Mammary epithelial cell (primary cell): ENCODE data around the gene NDUFB2.

ENCODE experiments used
- CTCF ChIP-seq, 2 donors: IDR thresholded peaks in 1 of 2; conservative IDR thresholded peaks in 1 of 2; 2 replicates each; pipeline ENCODE4 v1.5.1; 2011 to 2012; ENCODE audit warnings: inconsistent platforms in 2 of 2, low read length in 2 of 2, mild to moderate bottlenecking in 2 of 2, control low read depth in 1 of 2, low read depth in 1 of 2; ENCODE audit not compliant: insufficient read depth in 1 of 2; ENCODE audit errors: extremely low read depth in 1 of 2
- EZH2 ChIP-seq: IDR thresholded peaks from 2 replicates; pipeline ENCODE4 v1.6.1; 2012; ENCODE audit warnings: low read length, inconsistent platforms, borderline replicate concordance

- TF ChIP-seq CTCF (conservative IDR thresholded peaks at IDR 0.05 in 1 of 2, IDR thresholded peaks at IDR 0.05 in 1 of 2; ENCODE audit: extremely low read depth in 1 of 2, insufficient read depth in 1 of 2, low read depth in 1 of 2, low read length in 2 of 2): no peak
- TF ChIP-seq EZH2: no peak
Observed at GRCh38 chr7:140681766-140682165, 14.7 kb upstream of the NDUFB2 start.
